Gastrocnemius medialis (tissue), 4 donors: ENCODE measurements around the gene ZNF350. TPM values are rescaled to one million over a fixed set of nuclear protein-coding genes. Genes with fewer than 3 reads are reported as not detected.
"Not testable (repeated sequence)": the region's sequence is repeated elsewhere in the genome, so short reads cannot be mapped to it uniquely, and the experiment has no call there.

Experiments
- ATAC-seq, 2 donors: fragments of 150-250 bp; one replicate each; pipeline ENCODE4 v1.9.1; 2016
- DNase-seq, 2 donors: peaks; one replicate each; pipeline ENCODE4 v3.0.0-alpha.2; 2019
- H3K27ac ChIP-seq, 4 donors: fragments of 200-600 bp; sonication (generic); 1 replicate in 1 of 4; 2 replicates in 3 of 4; pipeline ENCODE4 v1.5.1; 2016 to 2018; ENCODE audit warnings: mild to moderate bottlenecking in 2 of 4, moderate library complexity in 1 of 4
- H3K27me3 ChIP-seq, 3 donors: fragments of 200-600 bp; sonication (generic) in 2 of 3; 1 replicate in 1 of 3; 2 replicates in 2 of 3; pipeline versions ENCODE4 v1.5.1 to v1.6.0; 2016 to 2019; ENCODE audit warnings: mild to moderate bottlenecking in 1 of 3, moderate library complexity in 1 of 3
- H3K36me3 ChIP-seq, 2 donors: fragments of 200-600 bp; sonication (generic) in 1 of 2; one replicate each; pipeline ENCODE4 v1.5.1; 2017 to 2018
- H3K4me1 ChIP-seq, 2 donors: fragments of 200-600 bp; sonication (generic) in 1 of 2; one replicate each; pipeline ENCODE4 v1.5.1; 2016 to 2017; ENCODE audit warnings: mild to moderate bottlenecking in 2 of 2
- H3K4me3 ChIP-seq, 4 donors: fragments of 200-600 bp; sonication (generic) in 3 of 4; 1 replicate in 1 of 4; 2 replicates in 3 of 4; pipeline ENCODE4 v1.5.1; 2016 to 2019; ENCODE audit warnings: mild to moderate bottlenecking in 2 of 4
- H3K9me3 ChIP-seq, 3 donors: fragments of 200-600 bp; sonication (generic) in 2 of 3; 1 replicate in 1 of 3; 2 replicates in 2 of 3; pipeline ENCODE4 v1.5.1; 2016 to 2019
- POLR2A ChIP-seq, 2 donors: fragments of 450-650 bp; IDR thresholded peaks; one replicate each; pipeline ENCODE4 v1.6.1; 2017; ENCODE audit warnings: antibody characterized with exemption in 2 of 2, mild to moderate bottlenecking in 2 of 2, moderate library complexity in 2 of 2
- in situ Hi-C, 4 donors: fragments of 200-750 bp; cut with MboI; loops; one replicate each; pipeline versions ENCODE4 v1.15.0 to v1.8.0; 2017; ENCODE audit warnings: low sequenced_read_pairs in 4 of 4
- intact Hi-C: fragments of 100-400 bp; cut with DNase I; formaldehyde crosslinking; loops from one replicate; pipeline ENCODE4 v1.15.1; 2023; ENCODE audit warnings: low total_unique reads
- total RNA-seq, 4 donors: library from RNA; depleted of rRNA; stranded (reverse); fragments of >200 nt; gene quantifications; one replicate each; pipeline versions ENCODE4 v1.1.0 to v1.2.3, GENCODE V29; 2016
- TF ChIP-seq, protein P1 (sequence below), 5 experiments: fragments of 450-650 bp in 3 of 5; fragments of 200-600 bp in 2 of 5; sonication (generic) in 2 of 5; IDR thresholded peaks in 4 of 5; conservative IDR thresholded peaks in 1 of 5; 1 replicate in 4 of 5; 2 replicates in 1 of 5; pipeline ENCODE4 v1.5.1; 2016 to 2019; ENCODE audit warnings: antibody characterized with exemption in 5 of 5, mild to moderate bottlenecking in 3 of 5, moderate library complexity in 3 of 5

ZNF350 gene
- total RNA-seq, result 1 to 10 TPM; 1.7 to 6.0 (median 5.0) TPM

DNA sequence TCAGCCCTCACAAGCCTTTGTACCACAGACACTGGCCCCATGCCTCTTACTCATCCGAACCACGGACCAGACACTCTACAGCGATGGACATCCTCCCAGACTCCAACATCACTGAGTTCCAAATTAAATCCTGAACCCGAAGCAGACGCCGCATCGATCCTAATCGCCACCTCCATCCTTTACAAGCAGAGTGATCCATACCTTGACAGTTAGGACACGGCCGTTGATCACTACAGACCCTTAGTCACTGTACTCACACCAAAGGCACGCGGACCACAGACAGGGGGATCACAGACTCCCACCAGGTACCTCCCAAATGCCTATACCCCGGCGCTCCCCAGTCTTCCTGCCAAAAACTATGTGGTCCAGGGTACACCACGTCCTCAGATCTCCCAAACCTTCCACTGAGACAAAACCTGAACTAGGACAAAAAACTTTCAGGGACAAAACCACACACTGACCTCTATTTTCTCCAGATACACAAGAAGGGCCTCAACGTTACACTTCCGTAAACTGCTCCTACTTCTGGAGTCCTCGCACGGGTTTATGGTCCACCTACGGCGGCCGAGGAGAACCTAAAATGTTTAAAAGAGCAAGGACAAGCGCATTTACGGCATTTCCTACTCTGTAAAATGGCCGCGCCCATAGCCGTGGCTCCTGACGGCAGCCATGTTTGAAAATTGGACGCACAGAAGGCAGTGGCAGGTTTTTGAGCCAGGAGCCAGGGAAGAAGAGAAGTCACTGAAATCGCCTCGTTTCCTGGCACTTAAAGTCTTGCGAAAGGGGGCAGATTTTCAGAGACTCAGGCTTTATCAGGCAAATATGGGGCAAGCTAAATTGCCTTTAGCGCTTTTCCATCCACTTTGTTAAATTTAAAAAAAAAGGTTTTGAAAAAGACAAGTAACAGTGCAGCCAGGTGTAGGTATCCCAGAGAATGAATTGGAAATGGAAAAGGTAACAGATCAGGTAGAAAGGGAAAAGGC, at the start of gene ZNF350:
Gene ZNF350 (minus strand): TSS at position 532 of the 983 bp plus-strand sequence. CDS start 12,480 bp downstream, outside the sequence.
- H3K4me3 ChIP-seq, result peak within 1 kb of the TSS; percentile 69 to 92 (median 86)
- ATAC-seq, result peak; percentile 100
- H3K27ac ChIP-seq, result peak within 1 kb of the TSS; percentile 74 to 79 (median 77)
- H3K27me3 ChIP-seq, result no peaks in the 10 kb centered on the region
- peaks cover 0 to 43% (median 7%) of the 10 kb centered on the region in 3 donors for H3K9me3 ChIP-seq
- in situ Hi-C loops (no loop called here), intact Hi-C loops (loop anchor here (1.0 kb wide), 6 partner anchors 22 to 541 kb away; partner anchors contain the start of genes ZNF432, ZNF577, ZNF613 and ZNF614)
- H3K36me3 ChIP-seq, result peaks cover 0 to 32% of the 10 kb centered on the region in 2 donors
- DNase-seq, result peak; percentile 87 to 91
- peak in 1 of 2 donors; percentile 21 for TF ChIP-seq POLR2A (IDR thresholded peaks at IDR 0.05)
- TF ChIP-seq, protein P1, sequence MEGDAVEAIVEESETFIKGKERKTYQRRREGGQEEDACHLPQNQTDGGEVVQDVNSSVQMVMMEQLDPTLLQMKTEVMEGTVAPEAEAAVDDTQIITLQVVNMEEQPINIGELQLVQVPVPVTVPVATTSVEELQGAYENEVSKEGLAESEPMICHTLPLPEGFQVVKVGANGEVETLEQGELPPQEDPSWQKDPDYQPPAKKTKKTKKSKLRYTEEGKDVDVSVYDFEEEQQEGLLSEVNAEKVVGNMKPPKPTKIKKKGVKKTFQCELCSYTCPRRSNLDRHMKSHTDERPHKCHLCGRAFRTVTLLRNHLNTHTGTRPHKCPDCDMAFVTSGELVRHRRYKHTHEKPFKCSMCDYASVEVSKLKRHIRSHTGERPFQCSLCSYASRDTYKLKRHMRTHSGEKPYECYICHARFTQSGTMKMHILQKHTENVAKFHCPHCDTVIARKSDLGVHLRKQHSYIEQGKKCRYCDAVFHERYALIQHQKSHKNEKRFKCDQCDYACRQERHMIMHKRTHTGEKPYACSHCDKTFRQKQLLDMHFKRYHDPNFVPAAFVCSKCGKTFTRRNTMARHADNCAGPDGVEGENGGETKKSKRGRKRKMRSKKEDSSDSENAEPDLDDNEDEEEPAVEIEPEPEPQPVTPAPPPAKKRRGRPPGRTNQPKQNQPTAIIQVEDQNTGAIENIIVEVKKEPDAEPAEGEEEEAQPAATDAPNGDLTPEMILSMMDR (IDR thresholded peaks at IDR 0.05 in 4 of 5, conservative IDR thresholded peaks at IDR 0.05 in 1 of 5), result no peak
- peaks cover 8 to 9% of the 10 kb centered on the region in 2 donors for H3K4me1 ChIP-seq

DNA sequence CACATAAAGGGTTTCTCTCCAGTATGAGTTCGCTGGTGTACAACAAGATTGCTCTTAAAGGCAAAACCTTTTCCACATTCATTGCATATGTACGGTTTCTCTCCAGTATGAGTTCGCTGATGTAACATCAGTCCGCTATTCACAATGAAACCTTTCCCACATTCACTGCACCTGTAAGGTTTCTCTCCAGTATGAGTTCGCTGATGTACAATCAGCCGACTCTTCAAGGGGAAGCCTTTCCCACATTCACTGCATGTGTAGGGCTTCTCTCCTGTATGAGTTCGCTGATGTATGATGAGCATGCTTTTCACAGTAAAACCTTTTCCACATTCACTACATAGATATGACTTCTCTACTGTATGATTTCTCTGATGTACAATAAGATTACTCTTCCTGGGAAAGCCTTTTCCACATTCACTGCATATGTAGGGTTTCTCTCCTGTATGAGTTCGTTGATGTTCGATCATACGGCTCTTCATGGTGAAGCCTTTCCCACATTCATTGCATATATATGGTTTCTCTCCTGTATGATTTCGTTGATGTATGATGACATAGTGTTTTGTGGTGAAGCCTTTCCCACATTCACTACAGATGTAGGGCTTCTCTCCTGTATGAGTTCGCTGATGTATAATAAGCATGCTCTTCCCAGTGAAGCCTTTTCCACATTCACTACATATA, 47.5 kb upstream of the ZNF350 start:
- no peak for TF ChIP-seq POLR2A (IDR thresholded peaks at IDR 0.05)
- TF ChIP-seq, protein P1 (IDR thresholded peaks at IDR 0.05 in 4 of 5, conservative IDR thresholded peaks at IDR 0.05 in 1 of 5), result no peak
- H3K36me3 ChIP-seq, result peaks cover 32 to 94% of the 10 kb centered on the region in 2 donors
- DNase-seq (no peak), ATAC-seq (no peak)
- peaks cover 15 to 93% (median 43%) of the 10 kb centered on the region in 3 donors for H3K9me3 ChIP-seq
- H3K4me1 ChIP-seq, result no peaks in the 10 kb centered on the region
- intact Hi-C loops (no loop called here), in situ Hi-C loops (no loop called here)
- peak overlapping the region in 1 of 4 donors; percentile 45 for H3K4me3 ChIP-seq
- H3K27me3 ChIP-seq, result no peaks in the 10 kb centered on the region
- H3K27ac ChIP-seq, result no peak overlapping the region

DNA sequence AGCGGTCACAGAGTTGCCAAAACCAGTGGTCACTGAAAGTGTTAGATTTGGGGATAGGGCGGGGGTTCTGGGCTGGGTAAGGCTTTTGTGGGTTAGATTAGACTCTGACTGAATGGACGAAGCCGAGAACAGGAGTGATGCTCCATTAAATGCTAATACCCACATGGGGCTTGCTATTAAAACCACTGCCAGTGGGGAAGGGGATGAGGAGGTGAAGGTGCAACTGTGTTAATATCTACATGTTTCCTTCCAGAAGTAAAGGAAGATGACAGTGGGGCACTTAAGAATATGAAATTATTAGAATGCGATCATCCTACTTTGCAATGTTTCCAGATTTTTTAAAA, 42.1 kb upstream of the ZNF350 start:
- H3K4me1 ChIP-seq, result peaks cover 7 to 10% of the 10 kb centered on the region in 2 donors
- no peak for TF ChIP-seq POLR2A (IDR thresholded peaks at IDR 0.05)
- TF ChIP-seq, protein P1 (IDR thresholded peaks at IDR 0.05 in 4 of 5, conservative IDR thresholded peaks at IDR 0.05 in 1 of 5), result no peak
- intact Hi-C loops, result loop anchor here (1.0 to 10.0 kb wide), 6 partner anchors 20 to 324 kb away; partner anchors contain the start of genes ZNF350, ZNF613, ZNF615 and ZNF841
- peaks cover 15 to 73% of the 10 kb centered on the region in 2 donors for H3K36me3 ChIP-seq
- in situ Hi-C loops, result no loop called here
- DNase-seq (no peak), ATAC-seq (peak; percentile 18 to 29)
- peak overlapping the region; percentile 77 to 87 (median 82) for H3K4me3 ChIP-seq
- H3K9me3 ChIP-seq, result peaks cover 0 to 72% (median 17%) of the 10 kb centered on the region in 3 donors
- H3K27me3 ChIP-seq, result no peaks in the 10 kb centered on the region
- peak overlapping the region; percentile 90 to 95 (median 92) for H3K27ac ChIP-seq

DNA sequence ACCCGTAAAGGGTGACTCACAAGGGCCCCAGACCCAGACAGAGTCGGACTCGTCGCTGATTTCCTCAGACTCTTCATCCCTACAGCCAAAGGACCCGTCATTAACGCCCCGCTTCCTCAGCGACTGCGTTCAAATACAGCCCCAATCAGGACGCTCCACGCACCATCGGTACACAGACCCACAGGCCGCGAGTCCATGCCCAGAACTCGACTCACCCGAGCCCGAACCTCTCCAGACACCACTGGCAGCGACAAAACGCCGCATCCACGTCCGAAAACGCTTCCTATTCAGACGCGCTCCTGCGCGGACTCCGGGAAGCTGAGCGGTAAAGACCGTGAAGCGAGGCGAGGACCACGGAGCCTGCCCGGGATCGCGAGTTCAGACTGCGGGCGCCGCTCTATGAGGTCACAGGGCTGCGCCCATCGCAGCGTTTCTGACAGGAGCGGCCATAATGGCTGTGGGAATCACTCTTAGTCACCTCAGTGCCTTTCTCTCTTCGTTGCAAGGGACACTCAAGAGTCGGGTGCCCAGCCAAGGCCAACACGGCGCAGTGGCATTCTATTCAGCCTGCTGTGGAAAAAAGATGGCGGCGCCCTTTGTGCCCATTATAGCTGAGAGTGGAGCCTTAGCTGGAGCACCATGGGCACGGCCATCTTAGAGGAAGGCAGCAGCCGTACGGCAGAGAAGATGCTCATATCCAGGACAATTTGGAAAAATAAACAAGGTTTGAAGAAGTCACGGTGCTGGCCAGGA, 41.6 kb upstream of the ZNF350 start, which contains the start of gene ZNF614:
Gene ZNF614 (minus strand): TSS at position 353 of the 753 bp plus-strand sequence. CDS start 2,634 bp downstream, outside the sequence.
- Histone ChIP-seq H3K27me3 (no peaks in the 10 kb centered on the region), H3K27ac (peak within 1 kb of the TSS; percentile 90 to 95 (median 92)), H3K4me3 (peak within 1 kb of the TSS; percentile 77 to 87 (median 82)), H3K36me3 (peaks cover 19 to 73% of the 10 kb centered on the region in 2 donors), H3K4me1 (peaks cover 7 to 10% of the 10 kb centered on the region in 2 donors), H3K9me3 (peaks cover 0 to 72% (median 12%) of the 10 kb centered on the region in 3 donors)
- TF ChIP-seq, protein P1 (IDR thresholded peaks at IDR 0.05 in 4 of 5, conservative IDR thresholded peaks at IDR 0.05 in 1 of 5), result no peak
- TF ChIP-seq POLR2A (IDR thresholded peaks at IDR 0.05), result peak; percentile 17 to 41
- intact Hi-C loops (loop anchor here (1.0 to 10.0 kb wide), 6 partner anchors 20 to 323 kb away; partner anchors contain the start of genes ZNF350, ZNF613, ZNF615 and ZNF841), in situ Hi-C loops (no loop called here)
- ATAC-seq, result peak; percentile 98
- DNase-seq, result peak; percentile 68 to 80

DNA sequence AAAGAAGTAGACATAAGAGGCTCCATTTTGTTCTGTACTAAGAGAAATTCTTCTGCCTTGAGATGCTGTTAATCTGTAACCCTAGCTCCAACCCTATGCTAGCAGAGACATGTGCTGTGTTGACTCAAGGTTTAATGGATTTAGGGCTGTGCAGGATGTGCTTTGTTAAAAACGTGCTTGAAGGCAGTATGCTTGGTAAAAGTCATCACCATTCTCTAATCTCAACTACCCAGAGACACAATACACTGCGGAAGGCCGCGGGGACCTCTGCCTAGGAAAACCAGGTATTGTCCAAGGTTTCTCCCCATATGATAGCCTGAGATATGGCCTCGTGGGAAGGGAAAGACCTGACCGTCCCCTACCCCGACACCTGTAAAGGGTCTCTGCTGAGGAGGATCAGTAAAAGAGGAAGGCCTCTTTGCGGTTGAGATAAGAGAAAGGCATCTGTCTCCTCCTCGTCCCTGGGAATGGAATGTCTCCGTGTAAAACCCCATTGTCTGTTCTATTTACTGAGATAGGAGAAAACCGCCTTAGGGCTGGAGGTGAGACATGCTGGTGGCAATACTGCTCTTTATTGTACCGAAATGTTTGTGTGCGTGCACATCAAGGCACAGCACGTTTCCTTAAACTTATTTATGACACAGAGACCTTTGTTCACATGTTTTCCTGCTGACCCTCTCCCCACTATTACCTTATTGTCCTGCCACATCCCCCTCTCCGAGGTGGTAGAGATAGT, 39.8 kb upstream of the ZNF350 start:
- Histone ChIP-seq H3K9me3 (peaks cover 0 to 56% (median 4%) of the 10 kb centered on the region in 3 donors), H3K36me3 (peaks cover 30 to 75% of the 10 kb centered on the region in 2 donors), H3K4me3 (peak overlapping the region in 1 of 4 donors; percentile 87)
- H3K4me1 ChIP-seq, H3K27ac ChIP-seq, H3K27me3 ChIP-seq, in situ Hi-C loops, DNase-seq, ATAC-seq: not testable (repeated sequence)
- intact Hi-C loops, result loop anchor here (5.0 to 10.0 kb wide), 2 partner anchors 99 to 322 kb away; partner anchors contain the start of gene ZNF613
